Caco-2 (cell line): ENCODE measurements around the gene NARF. TPM values are rescaled to one million over a fixed set of nuclear protein-coding genes. Genes with fewer than 3 reads are reported as not detected.

ENCODE experiments used
- BruUV-seq: library from RNA; stranded (reverse); fragments of 400-500 nt; replicated peaks from 2 replicates; lab custom pipeline; 2021; lab: Mats Ljungman, UMichigan
- CTCF ChIA-PET: fragments of 300-600 bp; sonication (Branson Sonifier 250); formaldehyde crosslinking; loops from one replicate; lab custom pipeline; 2022; ENCODE audit warnings: antibody characterized with exemption; lab: Charles Lee
- POLR2A ChIA-PET: fragments of 300-600 bp; sonication (Branson Sonifier 250); formaldehyde crosslinking; loops from one replicate; lab custom pipeline; 2022; ENCODE audit warnings: antibody characterized with exemption; lab: Charles Lee
- DNase-seq, 2 experiments: peaks; one replicate each; pipeline versions ENCODE4 v3.0.0 to v3.0.0-alpha.2; 2020 to 2022
- H3K27me3 ChIP-seq: replicated peaks from 2 replicates; pipeline ENCODE4 v1.6.0; 2011; ENCODE audit warnings: low read length; ENCODE audit not compliant: control insufficient read depth, insufficient read depth
- H3K36me3 ChIP-seq: 2 replicates; pipeline ENCODE4 v1.5.1; 2011; ENCODE audit warnings: low read length; ENCODE audit not compliant: control insufficient read depth, insufficient read depth
- H3K4me1 ChIP-seq: fragments of 250-450 bp; sonication (Bioruptor Pico); 2 replicates; pipeline ENCODE4 v1.5.1; 2020; ENCODE audit warnings: mild to moderate bottlenecking
- H3K4me3 ChIP-seq: 2 replicates; pipeline ENCODE4 v1.5.1; 2011; ENCODE audit warnings: low read depth, mild to moderate bottlenecking, control low read depth, low read length
- H3K9me3 ChIP-seq: fragments of 250-450 bp; sonication (Bioruptor Pico); 2 replicates; pipeline ENCODE4 v1.5.1; 2020; ENCODE audit warnings: mild to moderate bottlenecking, moderate library complexity
- H3K27ac Mint-ChIP-seq: one replicate; pipeline ENCODE4 v1.8.0; 2022; ENCODE audit warnings: mixed read lengths; ENCODE audit not compliant: unreplicated experiment
- H3K27me3 Mint-ChIP-seq: one replicate; pipeline ENCODE4 v1.8.0; 2022; ENCODE audit warnings: mixed read lengths; ENCODE audit not compliant: insufficient read depth, unreplicated experiment
- H3K36me3 Mint-ChIP-seq: one replicate; pipeline ENCODE4 v1.8.0; 2022; ENCODE audit warnings: mild to moderate bottlenecking, mixed read lengths; ENCODE audit not compliant: insufficient read depth, unreplicated experiment
- H3K4me1 Mint-ChIP-seq: one replicate; pipeline ENCODE4 v1.8.0; 2022; ENCODE audit warnings: low read depth, mixed read lengths; ENCODE audit not compliant: unreplicated experiment
- H3K4me3 Mint-ChIP-seq: one replicate; pipeline ENCODE4 v1.8.0; 2022; ENCODE audit warnings: mild to moderate bottlenecking, moderate library complexity, mixed read lengths; ENCODE audit not compliant: unreplicated experiment
- H3K9me3 Mint-ChIP-seq: one replicate; pipeline ENCODE4 v1.8.0; 2022; ENCODE audit warnings: mixed read lengths; ENCODE audit not compliant: unreplicated experiment
- CTCF ChIP-seq, 2 experiments: fragments of 200-600 bp in 1 of 2; IDR thresholded peaks; 1 replicate in 1 of 2; 2 replicates in 1 of 2; pipeline versions ENCODE4 v1.5.1 to v1.8.0; 2011 to 2022; ENCODE audit warnings: antibody characterized with exemption in 1 of 2, control low read depth in 1 of 2, inconsistent platforms in 1 of 2, low read depth in 1 of 2, low read length in 1 of 2, mild to moderate bottlenecking in 1 of 2, moderate library complexity in 1 of 2; ENCODE audit not compliant: insufficient read depth in 1 of 2, severe bottlenecking in 1 of 2, unreplicated experiment in 1 of 2
- intact Hi-C: fragments of 100-400 bp; cut with micrococcal nuclease; formaldehyde crosslinking; loops from one replicate; pipeline ENCODE4 v1.10.0; 2022; ENCODE audit not compliant: unreplicated experiment
- total RNA-seq: library from RNA; stranded (reverse); gene quantifications from 2 replicates; pipeline ENCODE4 v1.2.3, GENCODE V29; 2022

Gene NARF
- total RNA-seq, 1 experiment from 2014 or later: 62.1 TPM

DNA sequence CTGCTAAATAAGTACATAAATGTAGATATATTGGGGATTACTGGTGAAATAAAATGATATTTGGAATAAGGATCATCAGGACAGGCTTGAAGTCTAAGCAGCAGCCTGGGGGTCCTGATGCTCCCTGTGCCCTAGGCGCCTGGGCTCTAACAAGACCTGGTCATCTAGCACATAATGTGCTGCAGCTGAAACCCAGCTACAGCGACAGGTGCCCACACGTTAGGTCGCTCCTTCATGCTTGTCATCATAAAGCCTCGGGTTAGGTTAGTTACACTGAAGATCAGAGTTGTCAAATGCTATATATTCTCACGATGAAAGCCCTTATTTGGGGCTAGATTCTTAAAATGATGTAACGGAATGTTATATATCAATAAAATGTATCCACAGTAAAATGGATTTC is 11.5 kb downstream of the NARF start:
- no peak for DNase-seq
- Histone ChIP-seq H3K27me3 (no peaks in the 10 kb centered on the region), H3K9me3 (no peaks in the 10 kb centered on the region), H3K4me1 (no peaks in the 10 kb centered on the region), H3K4me3 (no peak overlapping the region), H3K36me3 (peaks cover 4% of the 10 kb centered on the region)
- H3K4me3 Mint-ChIP-seq: no peak overlapping the region
- no peaks in the 10 kb centered on the region for H3K9me3 Mint-ChIP-seq
- CTCF ChIA-PET: no interaction called here
- no peak overlapping the region for H3K27ac Mint-ChIP-seq
- TF ChIP-seq CTCF (IDR thresholded peaks at IDR 0.05; ENCODE audit: insufficient read depth in 1 of 2, low read depth in 1 of 2, low read length in 1 of 2, severe bottlenecking in 1 of 2, unreplicated experiment in 1 of 2): no peak
- intact Hi-C loops: loop anchor here (10.0 kb wide), 1 partner anchor 325 kb away; no protein-coding TSS in a partner anchor
- no peaks in the 10 kb centered on the region for H3K4me1 Mint-ChIP-seq
- POLR2A ChIA-PET: no interaction called here
- BruUV-seq: no TSS peak
- peaks cover 65% of the 10 kb centered on the region for H3K36me3 Mint-ChIP-seq
- H3K27me3 Mint-ChIP-seq: no peaks in the 10 kb centered on the region

DNA sequence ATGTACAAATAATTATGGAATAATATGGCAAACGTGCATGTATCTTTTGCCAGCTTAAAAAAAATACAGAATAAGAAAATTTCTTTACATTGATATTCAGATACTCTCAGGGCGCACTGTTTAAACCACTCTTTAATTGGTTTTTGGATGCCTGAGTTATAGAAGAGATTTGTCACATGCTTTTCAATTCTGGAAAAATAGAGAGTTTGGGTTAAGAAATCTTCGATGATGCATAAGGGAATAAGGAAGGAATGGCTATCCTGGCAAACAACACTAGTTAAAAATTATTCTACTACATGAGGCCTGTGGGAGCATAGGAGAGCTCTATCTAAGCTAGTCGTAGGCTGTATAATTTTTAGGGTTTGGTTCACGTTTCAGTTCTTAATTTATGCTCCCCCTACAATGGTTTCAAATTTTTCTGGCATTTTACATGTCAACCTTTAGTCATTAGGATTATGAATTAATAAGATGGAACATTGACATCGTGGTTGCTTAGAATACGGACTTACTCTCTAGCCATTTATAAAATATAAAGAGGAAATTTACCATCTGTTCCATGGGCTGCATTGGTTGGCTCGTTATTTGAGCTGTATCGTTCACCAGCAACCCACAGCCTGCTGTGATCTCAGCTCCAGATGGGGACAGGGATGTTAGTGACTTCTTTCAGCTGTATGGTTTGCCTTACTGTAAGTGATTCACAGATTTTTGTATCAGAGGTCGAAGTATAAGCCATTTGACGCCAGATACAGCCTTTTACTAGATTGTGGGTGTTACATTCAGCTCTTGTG is 15.9 kb downstream of the NARF start:
- Mint-ChIP-seq H3K27ac (no peak overlapping the region), H3K4me3 (no peak overlapping the region), H3K36me3 (peaks cover 46% of the 10 kb centered on the region), H3K9me3 (no peaks in the 10 kb centered on the region), H3K27me3 (no peaks in the 10 kb centered on the region), H3K4me1 (no peaks in the 10 kb centered on the region)
- no peak for DNase-seq
- Histone ChIP-seq H3K27me3 (no peaks in the 10 kb centered on the region), H3K36me3 (no peaks in the 10 kb centered on the region; the same call in 1 of the 2 replicates), H3K4me3 (no peak overlapping the region), H3K4me1 (no peaks in the 10 kb centered on the region), H3K9me3 (no peaks in the 10 kb centered on the region)
- BruUV-seq: no TSS peak
- POLR2A ChIA-PET: no interaction called here
- CTCF ChIA-PET: no interaction called here
- intact Hi-C loops: loop anchor here (10.0 kb wide), 1 partner anchor 320 kb away; no protein-coding TSS in a partner anchor
- TF ChIP-seq CTCF (IDR thresholded peaks at IDR 0.05; ENCODE audit: insufficient read depth in 1 of 2, low read depth in 1 of 2, low read length in 1 of 2, severe bottlenecking in 1 of 2, unreplicated experiment in 1 of 2): no peak

DNA sequence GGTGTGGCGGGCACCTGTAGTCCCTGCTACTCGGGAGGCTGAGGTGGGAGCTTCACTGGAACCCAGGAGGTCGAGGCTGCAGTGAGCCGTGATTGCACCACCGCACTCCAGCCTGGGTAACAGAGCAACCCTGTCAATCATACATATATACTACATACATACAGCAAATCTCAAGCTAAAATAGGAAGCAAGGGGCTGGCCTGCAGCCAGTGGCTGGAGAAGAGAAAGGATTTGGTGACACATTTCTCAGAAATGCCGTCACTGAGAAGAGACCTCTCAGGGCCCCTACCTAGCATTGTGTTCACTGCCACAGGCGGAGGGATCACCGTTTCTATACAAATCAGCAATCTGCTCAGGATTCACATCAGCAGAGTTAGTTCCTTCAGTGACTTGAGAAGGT is 16.9 kb downstream of the NARF start:
- Histone ChIP-seq H3K27me3 (no peaks in the 10 kb centered on the region), H3K36me3 (no peaks in the 10 kb centered on the region; the same call in none of the 2 replicates), H3K9me3 (no peaks in the 10 kb centered on the region), H3K4me3 (no peak overlapping the region), H3K4me1 (no peaks in the 10 kb centered on the region)
- ChIA-PET CTCF (no interaction called here), POLR2A (no interaction called here)
- Mint-ChIP-seq H3K36me3 (peaks cover 46% of the 10 kb centered on the region), H3K4me3 (no peak overlapping the region), H3K4me1 (no peaks in the 10 kb centered on the region), H3K27ac (no peak overlapping the region), H3K9me3 (no peaks in the 10 kb centered on the region), H3K27me3 (no peaks in the 10 kb centered on the region)
- TF ChIP-seq CTCF (IDR thresholded peaks at IDR 0.05; ENCODE audit: insufficient read depth in 1 of 2, low read depth in 1 of 2, low read length in 1 of 2, severe bottlenecking in 1 of 2, unreplicated experiment in 1 of 2): no peak
- no TSS peak for BruUV-seq
- intact Hi-C loops: loop anchor here (10.0 kb wide), 1 partner anchor 319 kb away; no protein-coding TSS in a partner anchor
- DNase-seq: no peak
